Aorta (tissue), 5 donors: Measurements from ENCODE around the gene C2orf72. TPM values are rescaled to one million over a fixed set of nuclear protein-coding genes. Genes with fewer than 3 reads are reported as not detected.
A peak's percentile ranks its signal among the peaks of the same experiment; 100 is the strongest.

ENCODE experiments used
- ATAC-seq: fragments of 200-7000 bp; cut with Tn5 transposase; one replicate; pipeline ENCODE4 v1.9.1; 2022; ENCODE audit warnings: moderate library complexity; ENCODE audit not compliant: low FRiP score
- DNase-seq, 2 donors: peaks; one replicate each; pipeline ENCODE4 v3.0.0-alpha.2; 2020
- H3K27ac ChIP-seq, 2 donors: one replicate each; pipeline ENCODE4 v1.5.1; 2013; ENCODE audit warnings: low read length in 2 of 2, mild to moderate bottlenecking in 2 of 2, moderate library complexity in 2 of 2, control low read depth in 1 of 2, inconsistent platforms in 1 of 2, low read depth in 1 of 2
- H3K27me3 ChIP-seq, 2 donors: one replicate each; pipeline ENCODE4 v1.6.1; 2013; ENCODE audit warnings: control low read depth in 1 of 2, low read length in 1 of 2, mild to moderate bottlenecking in 1 of 2, moderate library complexity in 1 of 2; ENCODE audit not compliant: insufficient read depth in 2 of 2, control insufficient read depth in 1 of 2
- H3K36me3 ChIP-seq, 2 donors: one replicate each; pipeline ENCODE4 v1.6.1; 2013; ENCODE audit warnings: control low read depth in 1 of 2, low read length in 1 of 2, mild to moderate bottlenecking in 1 of 2; ENCODE audit not compliant: insufficient read depth in 2 of 2, control insufficient read depth in 1 of 2
- H3K4me1 ChIP-seq, 2 donors: one replicate each; pipeline ENCODE4 v1.6.1; 2013; ENCODE audit warnings: low read length in 2 of 2, control low read depth in 1 of 2, mild to moderate bottlenecking in 1 of 2, moderate library complexity in 1 of 2; ENCODE audit not compliant: insufficient read depth in 2 of 2, control insufficient read depth in 1 of 2
- H3K4me3 ChIP-seq, 2 donors: one replicate each; pipeline ENCODE4 v1.5.1; 2013; ENCODE audit warnings: low read length in 2 of 2, control low read depth in 1 of 2, mild to moderate bottlenecking in 1 of 2
- H3K9me3 ChIP-seq: one replicate; pipeline ENCODE4 v1.6.1; 2013; ENCODE audit warnings: mild to moderate bottlenecking, low read length; ENCODE audit not compliant: control insufficient read depth
- WGBS, 2 donors: extraction: QIAGEN DNeasy Blood & Tissue Kit; methylation state at CpG; one replicate each; pipeline ENCODE4 v1.1.7; 2013; 5-methylcytosine and 5-hydroxymethylcytosine counted together
- intact Hi-C, 2 donors: fragments of 100-400 bp; cut with DNase I; formaldehyde crosslinking; loops; one replicate each; pipeline versions ENCODE4 v1.14.2 to v1.15.0; 2022
- long read RNA-seq, 2 donors: library from polyadenylated mRNA; unstranded; transcript quantifications; one replicate each; pipeline ENCODE4 v2.0.0, GENCODE V29; 2020 to 2021
- polyA plus RNA-seq, 2 donors: library from polyadenylated mRNA; stranded (reverse); fragments of 200-250 nt; gene quantifications; one replicate each; pipeline ENCODE4 v1.2.3, GENCODE V29; 2013
- total RNA-seq, 2 donors: library from RNA; stranded (reverse); fragmentation: NEBNext Ultra II Directional; extraction: Animal tissue kit (Norgen Biotek cat#: 25700); gene quantifications; one replicate each; pipeline ENCODE4 v1.2.1, GENCODE V29; 2021
- donor health status: healthy with polysubstance abuse.
- donor health status: Bipolar disorder and iron deficiency.
- donor health status: DM: no; HTN: no; CAD: no.
- donor health status: DM: no; HTN: no; CAD: no.
- donor health status: DM: yes; HTN: yes; CAD: no.

C2orf72 gene
- total RNA-seq (under 1 TPM in 1 of 2 donors, not detected in 1; 0.15 TPM), polyA plus RNA-seq (1 to 10 TPM in 1 of 2 donors, under 1 TPM in 1; 0.13 to 2.4 TPM)
- long read RNA-seq, donor 1, result 0 reads
- long read RNA-seq, donor 2, result 0 reads

DNA sequence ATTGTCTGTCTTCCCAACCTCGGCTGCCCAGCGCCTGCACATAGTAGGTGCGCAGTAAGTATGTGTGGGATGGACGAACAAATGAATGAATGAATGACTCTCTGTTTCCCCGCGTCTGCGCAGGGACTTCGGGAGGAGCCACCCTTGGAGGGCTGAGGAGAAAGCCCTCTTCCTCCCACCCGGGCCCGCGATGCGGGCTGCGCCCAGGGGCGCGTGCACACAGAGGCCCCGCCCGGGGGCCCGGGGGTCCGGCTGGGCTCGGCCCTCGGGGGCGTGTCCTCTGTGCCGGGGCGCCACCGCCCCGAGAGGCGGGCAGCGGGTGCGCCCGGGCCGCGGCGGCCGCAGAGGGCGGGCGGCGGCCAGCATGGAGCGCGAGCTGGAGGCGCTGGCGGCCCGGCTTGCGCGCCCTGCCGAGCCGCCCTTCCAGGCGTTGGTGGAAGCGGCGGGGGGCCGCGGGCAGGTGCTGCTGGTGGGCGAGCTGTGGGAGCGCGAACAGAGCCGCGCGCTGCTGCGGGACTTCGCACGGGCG is at the start of gene C2orf72:
TSS of gene C2orf72 (plus strand) at position 322 of the 529 bp plus-strand sequence. CDS start at position 365, 43 bp downstream.
- ATAC-seq (no peak), DNase-seq (no peak)
- Histone ChIP-seq H3K27me3 (no peaks in the 10 kb centered on the region), H3K4me3 (peak within 1 kb of the TSS; percentile 54 to 60), H3K27ac (no peak within 1 kb of the TSS), H3K4me1 (no peaks in the 10 kb centered on the region), H3K9me3 (no peaks in the 10 kb centered on the region), H3K36me3 (no peaks in the 10 kb centered on the region)
- 1 to 3% methylated on average over 14 to 61 of the region's 61 CpGs for WGBS, 2 donors
- intact Hi-C loops, result no loop called here

GRCh38 chr2:230989731-230990130 is 47.6 kb upstream of the C2orf72 start:
- WGBS, 2 donors, result 93 to 95% methylated on average over 21 of the region's 21 CpGs
- Histone ChIP-seq H3K4me3 (no peak overlapping the region), H3K27me3 (no peaks in the 10 kb centered on the region), H3K4me1 (no peaks in the 10 kb centered on the region), H3K9me3 (no peaks in the 10 kb centered on the region), H3K36me3 (no peaks in the 10 kb centered on the region), H3K27ac (no peak overlapping the region)
- intact Hi-C loops, result loop anchor here (5.0 to 10.0 kb wide), 2 partner anchors 85 to 142 kb away; no protein-coding TSS in a partner anchor
- DNase-seq, result no peak
- no peak for ATAC-seq

DNA sequence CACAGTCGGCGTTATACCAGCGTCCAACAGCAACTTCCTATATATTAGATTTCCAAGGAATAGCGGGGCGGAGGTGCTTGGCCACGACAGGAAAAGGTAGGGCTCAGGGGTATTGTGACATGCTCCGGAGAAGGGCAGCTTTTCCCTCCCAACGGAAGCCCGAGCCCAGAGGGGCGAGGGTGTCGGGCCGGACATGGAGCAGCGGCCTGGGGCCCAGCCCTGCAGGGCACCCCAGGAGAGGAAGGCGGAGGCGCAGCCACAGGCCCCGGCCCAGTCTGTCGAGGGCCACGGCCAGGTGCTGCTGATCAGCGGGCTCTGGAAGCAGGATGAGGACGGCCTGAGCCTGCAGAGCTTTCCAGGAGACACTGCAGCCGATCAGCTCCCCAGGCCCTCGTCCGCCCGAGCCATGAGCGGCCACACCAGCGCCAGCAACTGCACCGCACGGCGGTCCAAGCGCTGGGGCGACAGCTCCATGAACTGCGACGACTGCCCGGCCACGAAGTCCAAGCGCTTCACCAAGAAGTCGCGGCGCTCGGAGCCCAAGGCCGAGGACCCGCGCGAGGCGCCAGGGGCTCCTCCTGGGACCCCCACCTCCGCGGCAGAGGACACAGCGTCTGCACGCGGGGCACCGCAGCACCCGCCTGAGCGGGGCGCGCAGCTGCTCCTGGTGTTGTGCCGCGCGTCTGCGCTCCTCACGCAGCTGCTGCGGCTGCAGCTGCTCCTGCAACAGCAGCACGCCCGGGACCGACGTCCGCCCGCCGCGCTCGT is 47.0 kb upstream of the C2orf72 start:
- 40 to 46% methylated on average over 68 to 70 of the region's 70 CpGs for WGBS, 2 donors
- H3K4me1 ChIP-seq, result no peaks in the 10 kb centered on the region
- DNase-seq, result no peak

DNA sequence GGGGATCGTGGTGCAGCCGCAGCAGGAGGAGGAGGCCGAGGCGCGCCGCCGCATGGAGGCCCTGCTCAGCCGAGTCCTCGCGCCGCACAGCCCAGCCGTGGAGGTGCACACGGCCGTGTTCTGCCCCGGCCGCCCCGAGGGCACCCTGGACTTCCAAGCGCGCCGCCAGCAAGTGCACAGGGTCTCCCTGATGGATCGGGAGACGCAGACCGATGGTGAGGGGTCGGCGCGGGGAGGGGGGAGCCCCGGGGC is 46.5 kb upstream of the C2orf72 start:
- Histone ChIP-seq H3K9me3 (no peaks in the 10 kb centered on the region), H3K36me3 (no peaks in the 10 kb centered on the region), H3K4me3 (no peak overlapping the region), H3K4me1 (no peaks in the 10 kb centered on the region), H3K27ac (no peak overlapping the region), H3K27me3 (no peaks in the 10 kb centered on the region)
- ATAC-seq (no peak), DNase-seq (no peak)
- 38 to 39% methylated on average over 26 to 27 of the region's 27 CpGs for WGBS, 2 donors
- intact Hi-C loops, result no loop called here

More for the DNA sequence above, 47.0 kb upstream of the C2orf72 start:
- H3K9me3 ChIP-seq, result no peaks in the 10 kb centered on the region
- H3K27me3 ChIP-seq, result no peaks in the 10 kb centered on the region
- no peaks in the 10 kb centered on the region for H3K36me3 ChIP-seq
- H3K4me3 ChIP-seq, result no peak overlapping the region
- H3K27ac ChIP-seq, result no peak overlapping the region
- intact Hi-C loops, result no loop called here
- no peak for ATAC-seq

- DNase-seq (no peak), ATAC-seq (no peak)
- Histone ChIP-seq H3K9me3 (no peaks in the 10 kb centered on the region), H3K4me1 (no peaks in the 10 kb centered on the region), H3K27me3 (no peaks in the 10 kb centered on the region), H3K27ac (no peak overlapping the region), H3K36me3 (no peaks in the 10 kb centered on the region), H3K4me3 (no peak overlapping the region)
- intact Hi-C loops, result no loop called here
- WGBS, 2 donors, result 86 to 96% methylated on average over 7 of the region's 7 CpGs
Observed at GRCh38 chr2:230991598-230991997, 45.7 kb upstream of the C2orf72 start.

DNA sequence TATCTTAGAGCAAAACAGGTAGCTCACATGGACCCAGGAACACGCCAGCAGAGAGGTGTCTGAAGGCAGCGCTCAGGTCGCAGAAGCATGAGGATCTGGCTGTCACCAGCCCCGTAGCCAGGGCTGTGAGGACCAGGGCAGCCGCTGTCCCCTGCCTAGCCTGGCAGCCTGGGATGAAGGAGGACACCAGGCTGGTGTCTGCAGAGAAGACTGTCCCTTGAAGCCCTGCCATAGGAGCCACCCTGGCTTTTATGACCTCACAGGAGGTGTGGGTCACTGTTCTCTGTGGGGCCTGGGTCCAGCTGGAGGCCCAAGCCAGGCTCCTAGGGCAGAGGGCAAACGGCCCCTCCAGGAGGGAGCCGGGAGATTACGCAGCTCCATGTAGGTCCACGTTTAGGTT is 41.5 kb upstream of the C2orf72 start, which contains the start of gene SPATA3:
TSS of gene SPATA3 (plus strand) at position 301 of the 400 bp plus-strand sequence. CDS start 113 bp downstream, outside the sequence.
- WGBS, 2 donors, result 90% methylated on average over 9 of the region's 9 CpGs
- Histone ChIP-seq H3K4me3 (no peak within 1 kb of the TSS), H3K27ac (no peak within 1 kb of the TSS), H3K4me1 (no peaks in the 10 kb centered on the region), H3K36me3 (no peaks in the 10 kb centered on the region), H3K9me3 (no peaks in the 10 kb centered on the region), H3K27me3 (no peaks in the 10 kb centered on the region)
- no peak for ATAC-seq
- DNase-seq, result no peak
- intact Hi-C loops, result no loop called here

DNA sequence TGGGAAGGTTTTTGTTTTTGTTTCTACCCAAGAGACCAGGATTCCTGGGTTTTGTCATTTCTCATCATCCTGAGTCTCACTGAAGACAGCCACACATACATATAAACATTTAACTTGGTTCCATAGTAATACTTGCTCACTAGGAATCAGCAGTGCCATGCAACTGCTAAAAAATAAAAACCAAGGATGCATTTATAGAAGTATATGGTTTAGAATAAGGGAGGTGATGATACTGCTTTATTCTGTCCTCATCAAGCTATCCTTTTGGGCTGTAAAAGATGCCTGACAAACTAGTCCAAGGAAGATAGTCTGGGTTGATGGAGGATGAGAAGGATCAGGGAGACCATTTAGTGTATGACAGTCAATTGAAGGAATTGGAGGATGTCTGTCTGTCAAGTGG is 40.7 kb upstream of the C2orf72 start:
- no peaks in the 10 kb centered on the region for H3K36me3 ChIP-seq
- H3K4me3 ChIP-seq, result no peak overlapping the region
- no peak overlapping the region for H3K27ac ChIP-seq
- DNase-seq (no peak), ATAC-seq (no peak)
- intact Hi-C loops, result no loop called here
- H3K9me3 ChIP-seq, result no peaks in the 10 kb centered on the region
- no peaks in the 10 kb centered on the region for H3K4me1 ChIP-seq
- H3K27me3 ChIP-seq, result no peaks in the 10 kb centered on the region

- H3K4me3 ChIP-seq, result no peak overlapping the region
- H3K9me3 ChIP-seq, result no peaks in the 10 kb centered on the region
- H3K27me3 ChIP-seq, result no peaks in the 10 kb centered on the region
- no peak for ATAC-seq
- no peaks in the 10 kb centered on the region for H3K4me1 ChIP-seq
- H3K27ac ChIP-seq, result no peak overlapping the region
- intact Hi-C loops, result no loop called here
- 93 to 96% methylated on average over 2 of the region's 2 CpGs for WGBS, 2 donors
- H3K36me3 ChIP-seq, result no peaks in the 10 kb centered on the region
- no peak for DNase-seq
Observed at GRCh38 chr2:230998882-230999281, 38.4 kb upstream of the C2orf72 start.

- H3K36me3 ChIP-seq, result no peaks in the 10 kb centered on the region
- no peak overlapping the region for H3K4me3 ChIP-seq
- H3K27ac ChIP-seq, result no peak overlapping the region
- ATAC-seq (no peak), DNase-seq (no peak)
- no peaks in the 10 kb centered on the region for H3K4me1 ChIP-seq
- intact Hi-C loops, result no loop called here
- no peaks in the 10 kb centered on the region for H3K27me3 ChIP-seq
- H3K9me3 ChIP-seq, result no peaks in the 10 kb centered on the region
- 88 to 90% methylated on average over 4 of the region's 4 CpGs for WGBS, 2 donors
Observed at GRCh38 chr2:230999477-230999876, 37.8 kb upstream of the C2orf72 start.
